ENCODE measurements around the gene ZNF362.

Gene ZNF362

DNA sequence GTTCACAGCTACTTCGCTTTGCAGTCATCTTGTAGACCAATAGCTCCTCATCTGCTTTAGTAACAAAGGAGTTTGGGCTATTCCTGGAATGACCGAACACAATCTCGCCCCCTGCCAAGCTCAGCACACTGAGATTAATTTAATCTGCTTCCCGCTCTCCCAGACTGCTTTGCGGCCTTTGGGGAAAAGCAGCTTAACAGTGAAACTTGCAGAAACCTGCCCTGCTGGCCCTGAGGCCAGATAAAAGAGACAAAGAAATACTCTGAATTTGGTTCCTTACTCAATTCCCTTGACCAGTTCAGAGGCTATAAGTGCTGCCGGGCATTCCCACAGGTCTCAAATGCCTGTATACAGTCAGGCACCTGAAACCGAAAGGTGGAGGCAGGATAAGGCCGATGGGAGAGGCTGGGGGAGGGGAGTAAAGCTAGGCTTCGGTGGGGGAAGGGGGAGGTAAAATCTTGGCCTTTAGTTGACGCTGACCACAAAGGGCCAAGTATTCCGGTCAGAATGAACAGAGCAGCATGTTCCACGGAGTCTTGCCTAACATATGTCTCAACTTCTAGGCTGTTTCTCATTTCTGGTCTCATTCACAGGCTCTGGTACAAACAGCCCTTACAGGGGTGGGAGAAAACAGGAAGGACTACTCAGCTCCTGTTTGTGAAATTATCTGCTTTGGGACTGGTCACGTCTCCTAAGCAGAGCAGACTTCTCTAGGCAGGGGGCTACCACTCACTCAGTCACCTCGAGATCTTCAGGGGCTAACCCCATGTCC, 82.3 kb downstream of the ZNF362 start:
- peak overlapping the region; percentile 31 for H3K4me3 ChIP-seq (ENCODE audit: low read length)
- TF ChIP-seq, protein P1, sequence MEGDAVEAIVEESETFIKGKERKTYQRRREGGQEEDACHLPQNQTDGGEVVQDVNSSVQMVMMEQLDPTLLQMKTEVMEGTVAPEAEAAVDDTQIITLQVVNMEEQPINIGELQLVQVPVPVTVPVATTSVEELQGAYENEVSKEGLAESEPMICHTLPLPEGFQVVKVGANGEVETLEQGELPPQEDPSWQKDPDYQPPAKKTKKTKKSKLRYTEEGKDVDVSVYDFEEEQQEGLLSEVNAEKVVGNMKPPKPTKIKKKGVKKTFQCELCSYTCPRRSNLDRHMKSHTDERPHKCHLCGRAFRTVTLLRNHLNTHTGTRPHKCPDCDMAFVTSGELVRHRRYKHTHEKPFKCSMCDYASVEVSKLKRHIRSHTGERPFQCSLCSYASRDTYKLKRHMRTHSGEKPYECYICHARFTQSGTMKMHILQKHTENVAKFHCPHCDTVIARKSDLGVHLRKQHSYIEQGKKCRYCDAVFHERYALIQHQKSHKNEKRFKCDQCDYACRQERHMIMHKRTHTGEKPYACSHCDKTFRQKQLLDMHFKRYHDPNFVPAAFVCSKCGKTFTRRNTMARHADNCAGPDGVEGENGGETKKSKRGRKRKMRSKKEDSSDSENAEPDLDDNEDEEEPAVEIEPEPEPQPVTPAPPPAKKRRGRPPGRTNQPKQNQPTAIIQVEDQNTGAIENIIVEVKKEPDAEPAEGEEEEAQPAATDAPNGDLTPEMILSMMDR (conservative IDR thresholded peaks at IDR 0.05; ENCODE audit: low read length) = no peak
- DNase-seq (ENCODE audit: low read depth) = peak; percentile 96

DNA sequence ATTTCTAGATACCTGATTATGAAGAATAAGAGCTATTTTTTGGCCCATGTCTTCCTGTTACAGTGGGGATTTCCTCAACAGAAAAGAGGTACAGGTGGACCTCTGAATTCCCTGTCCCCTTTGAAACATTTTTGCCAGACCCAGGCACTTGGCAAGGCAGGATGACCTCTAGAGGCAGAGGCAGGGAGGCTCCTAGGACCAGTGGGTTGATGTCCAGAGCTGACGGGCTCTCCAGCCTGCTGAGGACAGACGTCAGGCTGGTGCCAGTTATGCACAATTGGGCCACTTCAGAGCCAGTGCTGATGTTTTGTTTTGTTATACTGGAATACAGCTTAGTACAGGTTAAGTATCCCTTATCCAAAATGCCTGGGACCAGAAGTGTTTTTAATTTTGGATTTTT, 83.1 kb downstream of the ZNF362 start:
- H3K4me3 ChIP-seq (ENCODE audit: low read length) = no peak overlapping the region
- no peak for DNase-seq (ENCODE audit: low read depth)
- TF ChIP-seq, protein P1 (conservative IDR thresholded peaks at IDR 0.05; ENCODE audit: low read length) = 0 out of 2 replicates have a peak, but pooled peaks have one; percentile 9

DNA sequence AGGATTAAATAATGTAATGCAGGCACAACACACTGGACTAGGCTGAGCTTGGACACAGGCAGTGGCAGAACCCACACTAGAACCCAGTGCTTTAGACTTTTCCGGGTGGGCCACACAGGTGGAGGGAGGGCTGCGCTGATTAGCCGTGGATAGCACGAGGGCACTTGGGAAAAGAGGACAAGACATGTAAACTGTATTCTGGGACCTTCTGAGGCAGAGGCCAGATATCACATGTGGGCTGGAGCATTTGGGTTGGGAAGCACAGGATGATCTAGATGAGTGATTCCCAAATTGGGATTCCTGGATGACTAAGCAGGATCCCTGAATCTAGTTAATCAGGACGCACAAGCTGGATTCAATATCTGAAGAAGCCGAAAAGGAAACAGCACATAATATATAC, 84.9 kb downstream of the ZNF362 start:
- peak; percentile 34 for DNase-seq (ENCODE audit: low read depth)
- TF ChIP-seq, protein P1 (conservative IDR thresholded peaks at IDR 0.05; ENCODE audit: low read length) = no peak
- no peak overlapping the region for H3K4me3 ChIP-seq (ENCODE audit: low read length)

DNA sequence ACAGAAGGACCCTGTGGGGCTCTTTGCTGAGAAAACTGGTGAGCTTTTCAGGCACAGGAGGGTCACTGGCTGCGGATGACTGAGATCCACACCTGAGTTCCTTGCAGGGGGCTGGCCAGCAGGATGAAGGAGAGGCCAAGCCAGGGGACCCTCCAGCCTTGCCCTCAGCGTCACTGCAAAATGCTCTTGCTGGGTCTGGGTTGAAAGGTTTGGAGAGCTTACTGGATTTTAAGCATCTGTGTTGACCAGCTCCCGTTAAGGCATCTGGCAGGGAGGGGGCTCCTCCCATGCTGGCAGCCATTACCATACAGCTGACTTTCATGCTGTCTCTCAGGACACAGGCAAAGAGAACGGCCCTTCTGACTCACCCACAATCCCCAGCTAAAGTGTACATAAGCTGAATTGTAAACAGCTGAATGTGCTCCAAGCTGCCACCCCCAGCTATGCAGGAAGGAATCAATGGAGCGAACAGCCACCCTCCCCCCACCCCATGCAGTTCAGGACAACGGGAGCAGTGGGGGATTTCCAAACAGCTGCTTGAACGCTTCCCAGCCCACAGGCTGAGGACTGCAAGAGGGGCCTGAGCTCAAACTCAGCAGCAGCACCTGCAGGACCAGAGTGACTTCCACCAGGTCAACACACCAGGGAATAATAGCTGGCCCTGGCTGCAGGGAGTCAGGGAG, 85.9 kb downstream of the ZNF362 start:
- peak; percentile 98 for DNase-seq (ENCODE audit: low read depth)
- H3K4me3 ChIP-seq (ENCODE audit: low read length) = peak overlapping the region; percentile 23
- TF ChIP-seq, protein P1 (conservative IDR thresholded peaks at IDR 0.05; ENCODE audit: low read length) = no peak

DNA sequence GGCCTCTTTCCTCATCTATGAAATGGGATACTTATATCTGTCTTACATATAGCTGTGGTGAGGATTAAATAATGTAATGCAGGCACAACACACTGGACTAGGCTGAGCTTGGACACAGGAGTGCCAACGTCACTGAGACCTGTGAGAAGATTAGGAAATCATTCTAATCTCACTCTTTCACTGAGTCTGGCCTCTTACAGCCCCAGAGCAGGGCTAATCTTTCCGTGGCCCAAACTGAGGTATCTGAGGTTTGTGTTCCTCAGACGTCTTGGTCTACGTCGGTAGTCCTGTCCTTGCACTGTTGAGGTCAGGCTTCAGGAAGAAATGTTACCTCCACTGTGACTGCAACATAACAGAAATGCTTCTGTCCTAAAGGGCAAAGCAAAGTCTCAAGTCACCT, 87.2 kb downstream of the ZNF362 start:
- TF ChIP-seq, protein P1 (conservative IDR thresholded peaks at IDR 0.05; ENCODE audit: low read length) = no peak
- no peak for DNase-seq (ENCODE audit: low read depth)
- H3K4me3 ChIP-seq (ENCODE audit: low read length) = no peak overlapping the region

DNA sequence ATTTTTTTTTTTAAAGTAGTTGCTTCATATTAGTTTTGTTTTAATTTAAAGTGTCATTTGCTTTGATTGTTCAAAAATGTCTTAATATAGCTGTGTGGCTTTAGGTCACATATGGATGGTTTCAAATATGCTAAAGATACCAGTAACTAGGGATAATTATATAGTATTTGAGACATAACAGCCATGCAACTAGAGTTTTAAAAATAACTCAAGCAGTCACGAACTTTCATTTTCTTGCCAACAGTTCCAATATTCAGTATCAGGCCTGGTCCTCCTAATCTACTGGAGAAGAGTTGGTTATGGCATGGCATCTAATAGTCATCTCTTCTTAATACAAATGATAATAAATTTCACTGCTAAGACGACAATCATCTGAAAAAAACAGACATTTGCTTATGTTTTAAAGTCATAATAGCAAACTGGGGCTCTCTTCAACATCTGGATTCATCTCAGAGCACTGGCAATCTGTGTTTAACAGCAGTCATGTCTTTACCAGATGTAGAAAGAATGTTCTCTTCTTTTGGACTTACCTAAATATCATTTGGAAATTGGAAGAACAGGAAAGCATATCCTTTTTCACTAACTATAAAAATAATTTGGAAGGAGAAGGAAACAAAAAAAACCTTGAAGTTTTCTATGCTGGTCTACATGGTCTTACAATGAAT, 88.7 kb downstream of the ZNF362 start:
- no peak overlapping the region for H3K4me3 ChIP-seq (ENCODE audit: low read length)
- TF ChIP-seq, protein P1 (conservative IDR thresholded peaks at IDR 0.05; ENCODE audit: low read length) = no peak
- DNase-seq (ENCODE audit: low read depth) = peak; percentile 33

All from AG10803 (cell line).